ENCODE measurements around the gene SCNM1. TPM values are rescaled to one million over a fixed set of nuclear protein-coding genes. Genes with fewer than 3 reads are reported as not detected.

SCNM1 gene
- total and polyA plus RNA-seq, 7 experiments from 2014 or later = 37.1 to 73.1 (median 63.1) TPM

- peaks cover 0 to 4% (median 0%) of the 10 kb centered on the region in 3 experiments for H3K36me3 ChIP-seq (ENCODE audit: control insufficient read depth in 2 of 3, insufficient read depth in 3 of 3, low read length in 3 of 3)
- ChIA-PET POLR2A (interaction anchor here (1.0 to 1.6 kb wide), 4 partner anchors 14 to 89 kb away, joined by 3 to 6 read pairs (median 3); no protein-coding TSS in a partner anchor), CTCF (interaction anchor here (0.9 to 1.2 kb wide), 3 partner anchors 10 to 121 kb away, joined by 3 to 5 read pairs (median 4); no protein-coding TSS in a partner anchor)
- H3K4me3 ChIP-seq (ENCODE audit: low read length) = peak overlapping the region; percentile 66
- H3K36me3 Mint-ChIP-seq = peaks cover 0 to 1% (median 0%) of the 10 kb centered on the region in 5 donors
- no peaks in the 10 kb centered on the region for H3K9me3 Mint-ChIP-seq
- H3K4me1 Mint-ChIP-seq = peaks cover 12 to 24% (median 22%) of the 10 kb centered on the region in 7 donors
- H3K9me3 ChIP-seq (ENCODE audit: control insufficient read depth in 2 of 3, low read length in 3 of 3) = no peaks in the 10 kb centered on the region
- peak overlapping the region; percentile 91 to 99 (median 98) for H3K4me3 Mint-ChIP-seq
- DNase-seq (peak in 4 of 9 donors; percentile 16 to 33 (median 28)), ATAC-seq (no peak)
- peaks cover 0 to 22% (median 0%) of the 10 kb centered on the region in 5 donors for H3K27me3 Mint-ChIP-seq
- H3K27me3 ChIP-seq (ENCODE audit: control insufficient read depth in 2 of 2, insufficient read depth in 2 of 2, low read length in 2 of 2) = no peaks in the 10 kb centered on the region
- H3K27ac ChIP-seq (ENCODE audit: low read depth, low read length) = peak overlapping the region; percentile 67
- no peaks in the 10 kb centered on the region for H3K4me1 ChIP-seq (ENCODE audit: control insufficient read depth in 2 of 2, insufficient read depth in 2 of 2, low read length in 2 of 2)
- intact Hi-C loops (cut with micrococcal nuclease) = loop anchor here (1.0 to 2.0 kb wide), 4 partner anchors 11 to 75 kb away; partner anchors contain the start of genes TNFAIP8L2 (in 2 of the 2), GABPB2 (in 1 of the 2) and LYSMD1 (in 1 of the 2)
- H3K27ac Mint-ChIP-seq = peak overlapping the region in 5 of 9 donors; percentile 48 to 94 (median 87)
Observed at GRCh38 chr1:151145304-151146071, 20.5 kb upstream of the SCNM1 start.

- Mint-ChIP-seq H3K27me3 (peaks cover 0 to 23% (median 0%) of the 10 kb centered on the region in 5 donors), H3K9me3 (no peaks in the 10 kb centered on the region), H3K4me1 (peaks cover 12 to 24% (median 22%) of the 10 kb centered on the region in 7 donors), H3K4me3 (peak overlapping the region; percentile 91 to 99 (median 98)), H3K27ac (peak overlapping the region in 6 of 9 donors; percentile 48 to 94 (median 81)), H3K36me3 (peaks cover 0 to 1% (median 0%) of the 10 kb centered on the region in 5 donors)
- no peaks in the 10 kb centered on the region for H3K9me3 ChIP-seq (ENCODE audit: control insufficient read depth in 2 of 3, low read length in 3 of 3)
- CTCF ChIA-PET = interaction anchor here (0.9 kb wide), 1 partner anchor 121 kb away, joined by 5 read pairs; no protein-coding TSS in a partner anchor
- H3K4me1 ChIP-seq (ENCODE audit: control insufficient read depth in 2 of 2, insufficient read depth in 2 of 2, low read length in 2 of 2) = no peaks in the 10 kb centered on the region
- no peak for DNase-seq
- peaks cover 0 to 4% (median 0%) of the 10 kb centered on the region in 3 experiments for H3K36me3 ChIP-seq (ENCODE audit: control insufficient read depth in 2 of 3, insufficient read depth in 3 of 3, low read length in 3 of 3)
- peak overlapping the region; percentile 67 for H3K27ac ChIP-seq (ENCODE audit: low read depth, low read length)
- peak overlapping the region; percentile 66 for H3K4me3 ChIP-seq (ENCODE audit: low read length)
- intact Hi-C loops (cut with micrococcal nuclease) = loop anchor here (1.0 to 2.0 kb wide), 4 partner anchors 10 to 75 kb away; partner anchors contain the start of genes TNFAIP8L2 (in 2 of the 2), GABPB2 (in 1 of the 2) and LYSMD1 (in 1 of the 2)
- no peaks in the 10 kb centered on the region for H3K27me3 ChIP-seq (ENCODE audit: control insufficient read depth in 2 of 2, insufficient read depth in 2 of 2, low read length in 2 of 2)
- POLR2A ChIA-PET = interaction anchor here (1.0 to 3.0 kb wide), 5 partner anchors 11 to 46 kb away, joined by 3 to 20 read pairs (median 6); partner anchors contain the start of gene TNFAIP8L2
- ATAC-seq = peak; percentile 9
Observed at GRCh38 chr1:151146072-151146411, 19.9 kb upstream of the SCNM1 start.

- ATAC-seq (peak; percentile 100), DNase-seq (peak; percentile 70 to 92 (median 78))
- ChIA-PET POLR2A (interaction anchor here (0.6 to 3.0 kb wide), 7 partner anchors 11 to 84 kb away, joined by 3 to 20 read pairs (median 3); partner anchors contain the start of genes LYSMD1, SCNM1 and TNFAIP8L2), CTCF (interaction anchor here (0.7 to 1.9 kb wide), 4 partner anchors 8 to 47 kb away, joined by 3 to 8 read pairs (median 5); partner anchors contain the start of gene TNFAIP8L2)
- H3K9me3 Mint-ChIP-seq = no peaks in the 10 kb centered on the region
- Histone ChIP-seq H3K36me3 (ENCODE audit: control insufficient read depth in 2 of 3, insufficient read depth in 3 of 3, low read length in 3 of 3) (peaks cover 0 to 4% (median 0%) of the 10 kb centered on the region in 3 experiments), H3K27ac (ENCODE audit: low read depth, low read length) (peak within 1 kb of the TSS; percentile 67), H3K4me1 (ENCODE audit: control insufficient read depth in 2 of 2, insufficient read depth in 2 of 2, low read length in 2 of 2) (no peaks in the 10 kb centered on the region), H3K9me3 (ENCODE audit: control insufficient read depth in 2 of 3, low read length in 3 of 3) (no peaks in the 10 kb centered on the region), H3K27me3 (ENCODE audit: control insufficient read depth in 2 of 2, insufficient read depth in 2 of 2, low read length in 2 of 2) (no peaks in the 10 kb centered on the region), H3K4me3 (ENCODE audit: low read length) (peak within 1 kb of the TSS; percentile 66)
- peak within 1 kb of the TSS; percentile 66 to 94 (median 87) for H3K27ac Mint-ChIP-seq
- intact Hi-C loops (cut with micrococcal nuclease) = loop anchor here (1.0 to 2.0 kb wide), 4 partner anchors 10 to 76 kb away; partner anchors contain the start of genes TNFAIP8L2 (in 2 of the 2), GABPB2 (in 1 of the 2) and LYSMD1 (in 1 of the 2)
- H3K27me3 Mint-ChIP-seq = peaks cover 0 to 23% (median 0%) of the 10 kb centered on the region in 5 donors
- H3K4me3 Mint-ChIP-seq = peak within 1 kb of the TSS; percentile 91 to 99 (median 98)
- peaks cover 0 to 1% (median 0%) of the 10 kb centered on the region in 5 donors for H3K36me3 Mint-ChIP-seq
- peaks cover 12 to 24% (median 22%) of the 10 kb centered on the region in 7 donors for H3K4me1 Mint-ChIP-seq
Observed at GRCh38 chr1:151146412-151147131, 19.4 kb upstream of the SCNM1 start, which contains the start of gene SEMA6C. TSS of gene SEMA6C (minus strand) at chr1:151146631. CDS start at chr1:151142621, 4,010 bp downstream.

- ATAC-seq = no peak
- peak overlapping the region; percentile 66 to 94 (median 87) for H3K27ac Mint-ChIP-seq
Observed at GRCh38 chr1:151147132-151147503, 18.8 kb upstream of the SCNM1 start.

GRCh38 chr1:151147665-151148064 lies 18.3 kb upstream of the SCNM1 start:
- ChIA-PET POLR2A (interaction anchor here (1.0 to 3.0 kb wide), 5 partner anchors 10 to 85 kb away, joined by 3 to 20 read pairs (median 3); partner anchors contain the start of genes LYSMD1, SCNM1, TNFAIP8L2 and VPS72), CTCF (interaction anchor here (1.2 to 1.9 kb wide), 3 partner anchors 9 to 88 kb away, joined by 3 to 6 read pairs (median 3); partner anchors contain the start of genes CDC42SE1 and TNFAIP8L2)
- Histone ChIP-seq H3K4me1 (ENCODE audit: control insufficient read depth in 2 of 2, insufficient read depth in 2 of 2, low read length in 2 of 2) (no peaks in the 10 kb centered on the region), H3K27ac (ENCODE audit: low read depth, low read length) (no peak overlapping the region), H3K4me3 (ENCODE audit: low read length) (no peak overlapping the region), H3K9me3 (ENCODE audit: control insufficient read depth in 2 of 3, low read length in 3 of 3) (no peaks in the 10 kb centered on the region), H3K27me3 (ENCODE audit: control insufficient read depth in 2 of 2, insufficient read depth in 2 of 2, low read length in 2 of 2) (no peaks in the 10 kb centered on the region), H3K36me3 (ENCODE audit: control insufficient read depth in 2 of 3, insufficient read depth in 3 of 3, low read length in 3 of 3) (peaks cover 0 to 4% (median 0%) of the 10 kb centered on the region in 3 experiments)
- Mint-ChIP-seq H3K4me3 (peak overlapping the region; percentile 91 to 99 (median 98)), H3K9me3 (no peaks in the 10 kb centered on the region), H3K27me3 (peaks cover 0 to 23% (median 0%) of the 10 kb centered on the region in 5 donors), H3K36me3 (peaks cover 0 to 1% (median 0%) of the 10 kb centered on the region in 5 donors), H3K4me1 (peaks cover 12 to 24% (median 22%) of the 10 kb centered on the region in 7 donors), H3K27ac (peak overlapping the region in 6 of 9 donors; percentile 65 to 93 (median 84))
- intact Hi-C loops (cut with micrococcal nuclease) = loop anchor here in 1 of 2 donors (2.0 kb wide), 1 partner anchor 77 kb away; the partner anchor contains the start of gene GABPB2
- ATAC-seq (no peak), DNase-seq (no peak)

More at GRCh38 chr1:151147132-151147503, 18.8 kb upstream of the SCNM1 start:
- H3K9me3 ChIP-seq (ENCODE audit: control insufficient read depth in 2 of 3, low read length in 3 of 3) = no peaks in the 10 kb centered on the region
- H3K27ac ChIP-seq (ENCODE audit: low read depth, low read length) = peak overlapping the region; percentile 67
- intact Hi-C loops (cut with micrococcal nuclease) = loop anchor here in 1 of 2 donors (2.0 kb wide), 1 partner anchor 76 kb away; the partner anchor contains the start of gene GABPB2
- H3K36me3 ChIP-seq (ENCODE audit: control insufficient read depth in 2 of 3, insufficient read depth in 3 of 3, low read length in 3 of 3) = peaks cover 0 to 4% (median 0%) of the 10 kb centered on the region in 3 experiments
- ChIA-PET CTCF (interaction anchor here (0.7 to 1.9 kb wide), 4 partner anchors 9 to 47 kb away, joined by 3 to 8 read pairs (median 5); partner anchors contain the start of gene TNFAIP8L2), POLR2A (interaction anchor here (0.6 to 3.0 kb wide), 7 partner anchors 10 to 84 kb away, joined by 3 to 20 read pairs (median 3); partner anchors contain the start of genes LYSMD1, SCNM1 and TNFAIP8L2)
- peak overlapping the region; percentile 91 to 99 (median 98) for H3K4me3 Mint-ChIP-seq
- peaks cover 0 to 1% (median 0%) of the 10 kb centered on the region in 5 donors for H3K36me3 Mint-ChIP-seq
- DNase-seq = no peak
- no peaks in the 10 kb centered on the region for H3K9me3 Mint-ChIP-seq
- peaks cover 0 to 23% (median 0%) of the 10 kb centered on the region in 5 donors for H3K27me3 Mint-ChIP-seq
- peak overlapping the region; percentile 66 for H3K4me3 ChIP-seq (ENCODE audit: low read length)
- H3K27me3 ChIP-seq (ENCODE audit: control insufficient read depth in 2 of 2, insufficient read depth in 2 of 2, low read length in 2 of 2) = no peaks in the 10 kb centered on the region
- H3K4me1 Mint-ChIP-seq = peaks cover 12 to 24% (median 22%) of the 10 kb centered on the region in 7 donors
- H3K4me1 ChIP-seq (ENCODE audit: control insufficient read depth in 2 of 2, insufficient read depth in 2 of 2, low read length in 2 of 2) = no peaks in the 10 kb centered on the region

Measured in naive thymus-derived CD4-positive, alpha-beta T cell (primary cell).